Vagina (tissue), 2 donors: ENCODE measurements around the gene GALR2. TPM values are rescaled to one million over a fixed set of nuclear protein-coding genes. Genes with fewer than 3 reads are reported as not detected.

Experiments used
- DNase-seq, 2 donors: peaks; one replicate each; pipeline ENCODE4 v3.0.0-alpha.2; 2017; ENCODE audit errors: extremely low spot score in 2 of 2
- H3K27ac ChIP-seq: fragments of 200-600 bp; sonication (generic); one replicate; pipeline ENCODE4 v1.5.1; 2019
- H3K27me3 ChIP-seq: fragments of 200-600 bp; sonication (generic); one replicate; pipeline ENCODE4 v1.5.1; 2019
- H3K36me3 ChIP-seq, 2 donors: fragments of 200-600 bp; sonication (generic); one replicate each; pipeline ENCODE4 v1.5.1; 2017 to 2019
- H3K4me1 ChIP-seq: fragments of 200-600 bp; sonication (generic); one replicate; pipeline ENCODE4 v1.5.1; 2019
- H3K4me3 ChIP-seq, 2 donors: fragments of 200-600 bp; sonication (generic); 1 replicate in 1 of 2; 2 replicates in 1 of 2; pipeline ENCODE4 v1.5.1; 2016 to 2019
- H3K9me3 ChIP-seq: fragments of 200-600 bp; sonication (generic); one replicate; pipeline ENCODE4 v1.5.1; 2019
- POLR2A ChIP-seq, 2 donors: fragments of 450-650 bp; IDR thresholded peaks; one replicate each; pipeline ENCODE4 v1.6.1; 2017; ENCODE audit warnings: antibody characterized with exemption in 2 of 2, mild to moderate bottlenecking in 2 of 2, moderate library complexity in 2 of 2
- POLR2AphosphoS5 ChIP-seq, 2 donors: sonication (generic); formaldehyde crosslinking; IDR thresholded peaks; one replicate each; pipeline ENCODE4 v1.9.0; 2017; ENCODE audit warnings: antibody characterized with exemption in 2 of 2, mild to moderate bottlenecking in 2 of 2, low read depth in 1 of 2; ENCODE audit not compliant: insufficient read depth in 1 of 2
- intact Hi-C: fragments of 100-400 bp; cut with DNase I; formaldehyde crosslinking; loops from one replicate; pipeline ENCODE4 v1.15.1; 2023
- total RNA-seq: library from RNA; depleted of rRNA; stranded (reverse); fragments of >200 nt; gene quantifications from one replicate; pipeline ENCODE4 v1.2.3, GENCODE V29; 2016
- TF ChIP-seq, protein P1 (sequence below), 3 experiments: fragments of 450-650 bp in 2 of 3; fragments of 200-600 bp in 1 of 3; sonication (generic) in 1 of 3; IDR thresholded peaks; one replicate each; pipeline ENCODE4 v1.5.1; 2017 to 2019; ENCODE audit warnings: antibody characterized with exemption in 3 of 3, mild to moderate bottlenecking in 2 of 3, moderate library complexity in 2 of 3

GALR2 gene
- total RNA-seq, 1 donor from 2014 or later, result not detected

DNA sequence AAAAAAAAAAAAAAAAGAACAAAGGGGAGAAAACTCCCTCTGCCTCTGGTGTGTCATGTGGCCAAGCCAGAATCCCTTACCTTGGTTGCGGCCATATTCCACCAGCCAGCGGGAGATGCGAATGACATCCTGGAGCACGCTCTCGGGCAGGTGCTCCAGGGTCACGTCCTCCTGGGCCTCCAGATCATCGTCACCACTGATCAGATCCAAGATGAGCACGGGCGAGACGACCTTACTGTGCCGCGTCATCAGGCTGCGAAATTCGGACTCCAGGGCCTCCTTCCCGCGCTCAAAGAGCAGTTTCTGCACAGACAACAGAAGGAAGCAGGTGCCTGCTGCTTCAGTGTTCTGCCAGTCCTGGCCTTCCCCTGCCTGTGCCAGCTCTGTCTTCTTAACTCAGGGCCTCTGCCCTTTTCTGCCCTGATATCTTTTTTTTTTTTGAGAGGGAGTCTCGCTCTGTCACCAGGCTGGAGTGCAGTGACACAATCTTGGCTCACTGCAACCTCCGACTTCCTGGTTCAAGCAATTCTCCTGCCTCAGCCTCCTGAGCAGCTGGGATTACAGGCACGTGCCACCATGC is 23.2 kb downstream of the GALR2 start:
- no peak overlapping the region for H3K4me3 ChIP-seq
- intact Hi-C loops, result no loop called here
- peaks cover 4 to 70% of the 10 kb centered on the region in 2 donors for H3K36me3 ChIP-seq

DNA sequence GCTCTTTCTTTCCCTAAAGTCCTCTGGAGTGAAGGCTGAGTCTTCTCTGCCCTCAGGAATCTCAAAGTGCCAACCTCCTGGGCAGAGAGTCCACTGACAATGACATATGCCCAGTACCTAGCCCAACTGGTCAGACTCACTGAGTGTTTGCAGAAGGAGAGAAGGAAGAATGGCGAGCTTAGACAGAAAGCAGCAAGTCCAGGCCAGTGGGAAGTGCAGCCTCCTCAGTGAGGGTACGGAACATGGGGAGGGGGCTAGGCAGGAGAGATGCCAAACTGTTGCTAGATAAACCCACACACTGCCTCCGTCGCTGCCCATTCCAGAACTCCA is 28.3 kb downstream of the GALR2 start:
- TF ChIP-seq, protein P1, sequence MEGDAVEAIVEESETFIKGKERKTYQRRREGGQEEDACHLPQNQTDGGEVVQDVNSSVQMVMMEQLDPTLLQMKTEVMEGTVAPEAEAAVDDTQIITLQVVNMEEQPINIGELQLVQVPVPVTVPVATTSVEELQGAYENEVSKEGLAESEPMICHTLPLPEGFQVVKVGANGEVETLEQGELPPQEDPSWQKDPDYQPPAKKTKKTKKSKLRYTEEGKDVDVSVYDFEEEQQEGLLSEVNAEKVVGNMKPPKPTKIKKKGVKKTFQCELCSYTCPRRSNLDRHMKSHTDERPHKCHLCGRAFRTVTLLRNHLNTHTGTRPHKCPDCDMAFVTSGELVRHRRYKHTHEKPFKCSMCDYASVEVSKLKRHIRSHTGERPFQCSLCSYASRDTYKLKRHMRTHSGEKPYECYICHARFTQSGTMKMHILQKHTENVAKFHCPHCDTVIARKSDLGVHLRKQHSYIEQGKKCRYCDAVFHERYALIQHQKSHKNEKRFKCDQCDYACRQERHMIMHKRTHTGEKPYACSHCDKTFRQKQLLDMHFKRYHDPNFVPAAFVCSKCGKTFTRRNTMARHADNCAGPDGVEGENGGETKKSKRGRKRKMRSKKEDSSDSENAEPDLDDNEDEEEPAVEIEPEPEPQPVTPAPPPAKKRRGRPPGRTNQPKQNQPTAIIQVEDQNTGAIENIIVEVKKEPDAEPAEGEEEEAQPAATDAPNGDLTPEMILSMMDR (IDR thresholded peaks at IDR 0.05), result no peak
- TF ChIP-seq POLR2A (IDR thresholded peaks at IDR 0.05) (no peak), POLR2AphosphoS5 (IDR thresholded peaks at IDR 0.05; ENCODE audit: insufficient read depth in 1 of 2, low read depth in 1 of 2) (no peak)
- Histone ChIP-seq H3K27ac (peak overlapping the region; percentile 74), H3K36me3 (peaks cover 0 to 23% of the 10 kb centered on the region in 2 donors), H3K9me3 (no peaks in the 10 kb centered on the region), H3K4me1 (peaks cover 25% of the 10 kb centered on the region), H3K27me3 (no peaks in the 10 kb centered on the region), H3K4me3 (peak overlapping the region; percentile 74 to 90)
- DNase-seq, result no peak
- intact Hi-C loops, result no loop called here

More for the DNA sequence above, 23.2 kb downstream of the GALR2 start:
- H3K9me3 ChIP-seq, result no peaks in the 10 kb centered on the region
- DNase-seq, result no peak
- H3K27ac ChIP-seq, result no peak overlapping the region
- H3K27me3 ChIP-seq, result no peaks in the 10 kb centered on the region
- peaks cover 12% of the 10 kb centered on the region for H3K4me1 ChIP-seq
- no peak for TF ChIP-seq POLR2AphosphoS5 (IDR thresholded peaks at IDR 0.05; ENCODE audit: insufficient read depth in 1 of 2, low read depth in 1 of 2)
- no peak for TF ChIP-seq POLR2A (IDR thresholded peaks at IDR 0.05)
- TF ChIP-seq, protein P1 (IDR thresholded peaks at IDR 0.05), result no peak

DNA sequence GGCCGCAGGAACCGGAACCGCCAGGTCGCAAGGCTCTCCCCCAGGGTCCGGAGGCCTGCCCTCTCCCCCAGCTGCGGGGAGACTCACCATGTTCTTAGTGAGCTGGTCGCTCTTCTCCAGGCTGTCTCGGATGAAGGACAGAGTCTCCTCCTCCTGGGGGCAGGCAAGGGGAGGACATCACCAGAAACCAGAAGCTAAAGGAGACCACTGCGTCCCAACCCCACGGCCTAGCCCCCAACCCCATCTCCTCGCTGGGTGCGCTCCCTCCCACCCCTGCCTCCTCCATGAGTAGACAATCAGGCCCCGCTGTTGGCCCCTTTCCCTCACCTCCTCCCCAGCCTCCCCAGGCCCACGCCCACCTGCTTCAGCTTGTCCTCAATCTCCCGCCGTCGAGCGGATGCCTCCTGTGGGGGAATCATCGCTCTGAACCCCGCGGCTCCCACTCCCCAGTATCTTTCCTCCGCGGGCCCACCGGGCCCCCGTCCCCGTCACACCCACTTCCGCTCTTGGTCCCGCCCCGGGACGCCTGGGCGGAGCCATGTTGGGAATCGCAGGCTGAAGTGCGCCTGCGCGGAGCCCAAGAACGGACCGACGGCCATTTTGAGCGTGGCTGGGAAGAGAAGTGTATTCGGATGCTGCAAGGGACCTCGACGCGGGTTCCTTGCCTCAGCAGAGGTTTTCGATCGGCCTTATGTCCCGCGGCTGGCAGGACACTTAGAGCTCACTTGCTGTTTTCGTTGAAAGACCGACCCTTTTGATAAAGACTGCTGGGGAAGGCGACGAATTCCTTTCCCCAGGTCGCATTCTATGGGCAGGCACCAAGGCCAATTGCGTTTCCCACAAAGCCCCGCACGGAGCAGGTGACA is 28.9 kb downstream of the GALR2 start, which contains the start of gene EXOC7:
EXOC7 (minus strand) TSS at position 514 of the 866 bp plus-strand sequence; CDS start at position 419, 95 bp downstream.
- intact Hi-C loops, result no loop called here
- TF ChIP-seq POLR2A (IDR thresholded peaks at IDR 0.05), result peak in 1 of 2 donors; percentile 37
- peak; percentile 88 to 97 for TF ChIP-seq POLR2AphosphoS5 (IDR thresholded peaks at IDR 0.05; ENCODE audit: insufficient read depth in 1 of 2, low read depth in 1 of 2)
- TF ChIP-seq, protein P1 (IDR thresholded peaks at IDR 0.05), result no peak

DNA sequence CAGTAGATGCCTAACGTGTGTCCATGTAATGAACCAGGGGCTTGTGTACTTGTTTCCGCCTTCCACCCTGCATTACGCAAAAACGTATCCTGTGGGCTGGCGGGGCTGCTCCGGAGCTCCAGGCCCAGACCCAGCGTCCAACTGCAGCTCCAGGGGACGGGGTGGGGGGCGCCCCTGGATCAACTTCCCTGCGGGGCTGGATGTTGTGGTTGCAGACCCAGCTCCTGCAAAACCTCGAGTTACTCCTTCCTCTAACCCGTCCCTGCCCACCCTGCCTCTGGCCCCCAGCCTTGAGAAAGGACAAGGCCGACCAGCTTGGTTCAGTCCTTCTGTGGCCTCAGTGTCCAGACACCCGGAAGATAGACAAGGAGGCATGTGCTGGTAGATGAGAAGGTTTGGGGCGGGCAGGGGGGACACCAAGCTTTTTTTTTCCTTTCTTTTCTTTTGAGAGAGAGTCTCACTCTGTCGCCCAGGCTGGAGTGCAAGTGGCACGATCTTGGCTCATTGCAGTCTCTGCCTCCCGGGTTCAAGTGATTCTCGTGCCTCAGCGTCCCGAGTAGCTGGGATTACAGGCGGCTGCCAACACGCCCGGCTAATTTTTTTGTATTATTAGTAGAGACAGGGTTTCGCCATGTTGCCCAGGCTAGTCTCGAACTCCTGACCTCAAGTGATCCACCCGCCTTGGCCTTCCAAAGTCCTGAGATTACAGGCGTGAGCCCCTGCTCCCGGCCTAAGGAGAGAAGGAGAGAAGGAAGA is 29.7 kb downstream of the GALR2 start:
- H3K9me3 ChIP-seq, result no peaks in the 10 kb centered on the region
- peak overlapping the region; percentile 74 to 90 for H3K4me3 ChIP-seq
- TF ChIP-seq POLR2A (IDR thresholded peaks at IDR 0.05) (no peak), POLR2AphosphoS5 (IDR thresholded peaks at IDR 0.05; ENCODE audit: insufficient read depth in 1 of 2, low read depth in 1 of 2) (no peak)
- TF ChIP-seq, protein P1 (IDR thresholded peaks at IDR 0.05), result no peak
- no peaks in the 10 kb centered on the region for H3K27me3 ChIP-seq
- peaks cover 0 to 20% of the 10 kb centered on the region in 2 donors for H3K36me3 ChIP-seq
- intact Hi-C loops, result no loop called here
- peak in 1 of 2 donors; percentile 74 for DNase-seq
- peak overlapping the region; percentile 74 for H3K27ac ChIP-seq
- H3K4me1 ChIP-seq, result peaks cover 25% of the 10 kb centered on the region

More for the DNA sequence above, 28.9 kb downstream of the GALR2 start, which contains the start of gene EXOC7:
- H3K9me3 ChIP-seq, result no peaks in the 10 kb centered on the region
- no peaks in the 10 kb centered on the region for H3K27me3 ChIP-seq
- H3K4me1 ChIP-seq, result peaks cover 25% of the 10 kb centered on the region
- peak within 1 kb of the TSS; percentile 74 to 90 for H3K4me3 ChIP-seq
- peak within 1 kb of the TSS; percentile 74 for H3K27ac ChIP-seq
- peaks cover 0 to 23% of the 10 kb centered on the region in 2 donors for H3K36me3 ChIP-seq
- peak in 1 of 2 donors; percentile 96 for DNase-seq
